K562 (cell line): Measurements from ENCODE around the gene TECTA. TPM values are rescaled to one million over a fixed set of nuclear protein-coding genes. Genes with fewer than 3 reads are reported as not detected.

Experiments
- ATAC-seq: fragments of 200-7000 bp; cut with Tn5 transposase; 3 replicates; pipeline ENCODE4 v1.9.1; 2020; ENCODE audit warnings: moderate library complexity
- BruUV-seq: library from RNA; stranded (reverse); fragments of 400-500 nt; replicated peaks from 2 replicates; lab custom pipeline; 2021; lab: Mats Ljungman, UMichigan
- CTCF ChIA-PET: fragments of 300-600 bp; formaldehyde crosslinking; extraction: SDS; loops from one replicate; lab custom pipeline; 2021; ENCODE audit warnings: low intra/inter-chr PET ratio; lab: Yijun Ruan, JAX
- POLR2A ChIA-PET: fragments of 300-600, 350-650 bp; sonication (Branson Sonifier 250); formaldehyde crosslinking; extraction: SDS; loops from one replicate; lab custom pipeline; 2021; ENCODE audit warnings: antibody characterized with exemption, inconsistent platforms; lab: Yijun Ruan, JAX
- DNase-seq, 4 experiments: peaks; one replicate each; pipeline versions ENCODE4 v3.0.0 to v3.0.0-alpha.2; 2011 to 2018; ENCODE audit warnings: low spot score in 3 of 4, mixed read lengths in 3 of 4; ENCODE audit errors: extremely low read depth in 1 of 4
- FAIRE-seq: peaks from 2 replicates; lab custom pipeline; 2011; peaks lifted over from hg19 to GRCh38; lab: Jason Lieb, UNC
- H2AFZ ChIP-seq: 2 replicates; pipeline ENCODE4 v1.6.0; 2011; ENCODE audit warnings: low read depth, low read length, control low read depth, inconsistent platforms
- H3K27ac ChIP-seq: fragments of 200-600 bp; 3 replicates; pipeline ENCODE4 v1.8.0; 2011; ENCODE audit warnings: low read depth, mild to moderate bottlenecking, control low read depth, inconsistent platforms, low read length, moderate library complexity, mixed read lengths; ENCODE audit errors: extremely low read depth
- H3K27me3 ChIP-seq, 2 experiments: fragments of 300-600 bp in 1 of 2; 2 replicates in 1 of 2; 3 replicates in 1 of 2; pipeline versions ENCODE4 v1.6.0 to v1.8.0; 2011; ENCODE audit warnings: inconsistent platforms in 2 of 2, low read length in 2 of 2, mild to moderate bottlenecking in 1 of 2, mixed read lengths in 1 of 2, moderate library complexity in 1 of 2; ENCODE audit not compliant: control insufficient read depth in 2 of 2, insufficient read depth in 2 of 2
- H3K36me3 ChIP-seq: fragments of 300-600 bp; 3 replicates; pipeline ENCODE4 v1.8.0; 2011; ENCODE audit warnings: mild to moderate bottlenecking, low read length, inconsistent platforms; ENCODE audit not compliant: control insufficient read depth, insufficient read depth
- H3K4me1 ChIP-seq, 2 experiments: fragments of 200-600 bp in 1 of 2; replicated peaks in 1 of 2; 2 replicates in 1 of 2; 3 replicates in 1 of 2; pipeline versions ENCODE4 v1.5.1 to v1.8.0; 2011; ENCODE audit warnings: inconsistent platforms in 2 of 2, low read length in 2 of 2, mild to moderate bottlenecking in 1 of 2, mixed read lengths in 1 of 2, moderate library complexity in 1 of 2; ENCODE audit not compliant: control insufficient read depth in 2 of 2, insufficient read depth in 2 of 2
- H3K4me2 ChIP-seq: 2 replicates; pipeline ENCODE4 v1.6.1; 2011; ENCODE audit warnings: low read length, control low read depth, inconsistent platforms, mixed read lengths; ENCODE audit not compliant: insufficient read depth
- H3K4me3 ChIP-seq: fragments of 200-600 bp; sonication (generic), shearing (Covaris generic); 2 replicates; pipeline ENCODE4 v1.5.1; 2016; ENCODE audit warnings: control low read depth, inconsistent platforms
- H3K79me2 ChIP-seq: fragments of 200-600 bp; 3 replicates; pipeline ENCODE4 v1.8.0; 2011; ENCODE audit warnings: low read length, inconsistent platforms; ENCODE audit not compliant: control insufficient read depth, insufficient read depth
- H3K9ac ChIP-seq, 2 experiments: 2 replicates each; pipeline versions ENCODE4 v1.6.0 to v1.6.1; 2011; ENCODE audit warnings: low read depth in 2 of 2, low read length in 2 of 2, control low read depth in 1 of 2, inconsistent platforms in 1 of 2, mild to moderate bottlenecking in 1 of 2, mixed read lengths in 1 of 2; ENCODE audit not compliant: insufficient read depth in 1 of 2
- H3K9me1 ChIP-seq: one replicate; pipeline ENCODE4 v1.6.0; 2011; ENCODE audit warnings: inconsistent platforms, mild to moderate bottlenecking, low read length, moderate library complexity; ENCODE audit not compliant: control insufficient read depth, insufficient read depth
- H3K9me3 ChIP-seq: replicated peaks from 2 replicates; pipeline ENCODE4 v1.5.1; 2011; ENCODE audit warnings: low read depth, low read length, inconsistent platforms; ENCODE audit not compliant: control insufficient read depth, insufficient read depth
- H4K20me1 ChIP-seq: replicated peaks from 2 replicates; pipeline ENCODE4 v1.6.1; 2011; ENCODE audit warnings: low read length, inconsistent platforms, mixed read lengths; ENCODE audit not compliant: control insufficient read depth, insufficient read depth
- BRD4 ChIP-seq: fragments of 200-600 bp; sonication (generic); IDR thresholded peaks from 2 replicates; pipeline ENCODE4 v1.6.1; 2017; ENCODE audit warnings: inconsistent platforms
- FOXJ3 ChIP-seq: sonication (generic); formaldehyde crosslinking; IDR thresholded peaks from 2 replicates; pipeline ENCODE4 v1.4.0; 2020; ENCODE audit warnings: mild to moderate bottlenecking, missing genetic modification reagents
- KDM4B ChIP-seq, 2 experiments: fragments of 450-650 bp in 1 of 2; sonication (generic) in 1 of 2; IDR thresholded peaks; 2 replicates each; pipeline ENCODE4 v1.6.1; 2016 to 2017; ENCODE audit warnings: borderline replicate concordance in 2 of 2, antibody characterized with exemption in 1 of 2, low read depth in 1 of 2, mild to moderate bottlenecking in 1 of 2
- XRCC5 ChIP-seq: fragments of 200-400 bp; formaldehyde crosslinking; IDR thresholded peaks from 2 replicates; pipeline ENCODE4 v1.6.1; 2017; ENCODE audit warnings: low read depth, mild to moderate bottlenecking, low read length
- WGBS: fragments of 100-300 bp; shearing (Covaris generic); methylation state at CpG from one replicate; pipeline ENCODE4 v1.1.6; 2016; ENCODE audit warnings: low coverage, mixed read lengths; ENCODE audit not compliant: insufficient coverage; ENCODE audit errors: missing lambda C conversion rate; 5-methylcytosine and 5-hydroxymethylcytosine counted together
- in situ Hi-C: fragments of 300-500 bp; cut with MboI; formaldehyde crosslinking; loops from 4 replicates; pipeline ENCODE4 v1.15.0; 2018; ENCODE audit warnings: inconsistent platforms, mixed read lengths
- intact Hi-C: fragments of 100-400 bp; cut with micrococcal nuclease; formaldehyde crosslinking; loops from 2 replicates; pipeline ENCODE4 v1.14.2; 2022
- polyA plus RNA-seq, 8 experiments: library from polyadenylated mRNA; depleted of rRNA in 4 of 8; stranded (reverse) in 5 of 8; unstranded in 3 of 8; fragments of >200 nt; fragmentation: Nextera tagmentation in 2 of 8; fragmentation: Illumina TruSeq in 1 of 8; extraction: Ambion mirVana in 2 of 8; extraction: Trizol in 1 of 8; gene quantifications; 2 replicates each; pipeline versions ENCODE4 v1.2.1 to v1.2.3, GENCODE V29; 2011 to 2014; ENCODE audit warnings: inconsistent platforms in 1 of 8, missing spikeins in 1 of 8
- total RNA-seq, 7 experiments: library from RNA; depleted of rRNA in 6 of 7; stranded (reverse); fragments of >200 nt in 6 of 7; fragmentation: Illumina TruSeq in 2 of 7; extraction: Trizol in 2 of 7; gene quantifications; 2 replicates each; pipeline versions ENCODE4 v1.2.1 to v1.2.3, GENCODE V29; 2011 to 2021; ENCODE audit warnings: low replicate concordance in 1 of 7
- TF ChIP-seq, protein P1 (sequence below): IDR thresholded peaks from 2 replicates; pipeline ENCODE4 v1.6.1; 2012; ENCODE audit warnings: low read depth, low read length, improper control_type of control experiment, borderline replicate concordance

Gene TECTA
- total and polyA plus RNA-seq, 9 of the 15 experiments (the other 6 are each of a cell fraction or from before 2014, with no cell fraction given): under 0.01 to 0.04 (median 0.03) TPM; not detected in 5

- Histone ChIP-seq H3K9me1 (no peaks in the 10 kb centered on the region), H3K27me3 (peaks cover under 1 to 5% of the 10 kb centered on the region in 2 experiments; a peak in 2 of 5 replicates), H3K79me2 (no peaks in the 10 kb centered on the region), H4K20me1 (no peaks in the 10 kb centered on the region), H3K4me3 (no peak overlapping the region), H3K36me3 (no peaks in the 10 kb centered on the region), H3K4me2 (no peak overlapping the region), H2AFZ (no peak overlapping the region), H3K9me3 (no peaks in the 10 kb centered on the region), H3K9ac (no peak overlapping the region), H3K4me1 (no peaks in the 10 kb centered on the region), H3K27ac (no peak overlapping the region)
- TF ChIP-seq FOXJ3 (CRISPR knock-in tag) (no peak), KDM4B (IDR thresholded peaks at IDR 0.05; ENCODE audit: borderline replicate concordance in 2 of 2, low read depth in 1 of 2) (no peak), BRD4 (no peak), XRCC5 (no peak)
- TF ChIP-seq, protein P1, sequence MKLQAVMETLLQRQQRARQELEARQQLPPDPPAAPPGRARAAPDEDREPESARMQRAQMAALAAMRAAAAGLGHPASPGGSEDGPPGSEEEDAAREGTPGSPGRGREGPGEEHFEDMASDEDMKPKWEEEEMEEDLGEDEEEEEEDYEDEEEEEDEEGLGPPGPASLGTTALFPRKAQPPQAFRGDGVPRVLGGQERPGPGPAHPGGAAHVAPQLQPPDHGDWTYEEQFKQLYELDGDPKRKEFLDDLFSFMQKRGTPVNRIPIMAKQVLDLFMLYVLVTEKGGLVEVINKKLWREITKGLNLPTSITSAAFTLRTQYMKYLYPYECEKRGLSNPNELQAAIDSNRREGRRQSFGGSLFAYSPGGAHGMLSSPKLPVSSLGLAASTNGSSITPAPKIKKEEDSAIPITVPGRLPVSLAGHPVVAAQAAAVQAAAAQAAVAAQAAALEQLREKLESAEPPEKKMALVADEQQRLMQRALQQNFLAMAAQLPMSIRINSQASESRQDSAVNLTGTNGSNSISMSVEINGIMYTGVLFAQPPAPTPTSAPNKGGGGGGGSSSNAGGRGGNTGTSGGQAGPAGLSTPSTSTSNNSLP: no peak
- ChIA-PET CTCF (interaction anchor here (0.7 kb wide), 1 partner anchor 539 kb away, joined by 3 read pairs; no protein-coding TSS in a partner anchor), POLR2A (interaction anchor here (0.6 kb wide), 1 partner anchor 117 kb away, joined by 4 read pairs; no protein-coding TSS in a partner anchor)
- intact Hi-C loops (loop anchor here (5.0 kb wide), 1 partner anchor 260 kb away; no protein-coding TSS in a partner anchor), in situ Hi-C loops (no loop called here)
- DNase-seq: no peak
- WGBS: 0% methylated on average over 5 of the region's 5 CpGs
- BruUV-seq: no TSS peak
- no peak for ATAC-seq
- no peak for FAIRE-seq
Observed at GRCh38 chr11:121191818-121192217, 90.8 kb downstream of the TECTA start.
